Neutrophil (primary cell): Measurements from ENCODE around the gene SIRPB2.

ENCODE experiments used
- H3K27ac ChIP-seq: fragments of 200-600 bp; sonication (generic); 2 replicates; pipeline ENCODE4 v1.5.1; 2016; ENCODE audit warnings: mild to moderate bottlenecking, moderate library complexity
- H3K27me3 ChIP-seq: fragments of 200-600 bp; sonication (generic); 2 replicates; pipeline ENCODE4 v1.6.0; 2016; ENCODE audit warnings: mild to moderate bottlenecking
- H3K36me3 ChIP-seq: fragments of 200-600 bp; sonication (generic); 2 replicates; pipeline ENCODE4 v1.5.1; 2017
- H3K4me1 ChIP-seq, 2 experiments: fragments of 200-600 bp in 1 of 2; sonication (generic) in 1 of 2; 1 replicate in 1 of 2; 2 replicates in 1 of 2; pipeline versions ENCODE4 v1.5.1 to v1.6.1; 2013 to 2016; ENCODE audit warnings: low read depth in 1 of 2, low read length in 1 of 2, mild to moderate bottlenecking in 1 of 2, moderate library complexity in 1 of 2; ENCODE audit not compliant: control insufficient read depth in 1 of 2, insufficient read depth in 1 of 2
- H3K4me3 ChIP-seq, 2 experiments: fragments of 200-600 bp in 1 of 2; sonication (generic) in 1 of 2; 1 replicate in 1 of 2; 2 replicates in 1 of 2; pipeline ENCODE4 v1.5.1; 2013 to 2016; ENCODE audit warnings: low read depth in 1 of 2, low read length in 1 of 2, mild to moderate bottlenecking in 1 of 2, moderate library complexity in 1 of 2
- H3K9me3 ChIP-seq: fragments of 200-600 bp; sonication (generic); 2 replicates; pipeline ENCODE4 v1.5.1; 2016
- CTCF ChIP-seq: fragments of 200-600 bp; sonication (generic); IDR thresholded peaks from 2 replicates; pipeline ENCODE4 v1.5.1; 2016; ENCODE audit warnings: antibody characterized with exemption

Gene SIRPB2

GRCh38 chr20:1508574-1508973, 17.4 kb upstream of the SIRPB2 start:
- Histone ChIP-seq H3K9me3 (no peaks in the 10 kb centered on the region), H3K4me1 (peaks cover 3 to 4% of the 10 kb centered on the region in 2 experiments), H3K27me3 (peaks cover 3% of the 10 kb centered on the region), H3K36me3 (no peaks in the 10 kb centered on the region), H3K27ac (no peak overlapping the region), H3K4me3 (no peak overlapping the region)
- TF ChIP-seq CTCF, result no peak

GRCh38 chr20:1507276-1507675, 16.1 kb upstream of the SIRPB2 start:
- TF ChIP-seq CTCF, result no peak
- Histone ChIP-seq H3K4me3 (no peak overlapping the region), H3K4me1 (peaks cover 7 to 9% of the 10 kb centered on the region in 2 experiments), H3K9me3 (no peaks in the 10 kb centered on the region), H3K27ac (no peak overlapping the region), H3K27me3 (peaks cover 3% of the 10 kb centered on the region), H3K36me3 (no peaks in the 10 kb centered on the region)

- H3K4me1 ChIP-seq, result peaks cover 9 to 10% of the 10 kb centered on the region in 2 experiments
- no peaks in the 10 kb centered on the region for H3K9me3 ChIP-seq
- no peak overlapping the region for H3K4me3 ChIP-seq
- H3K27ac ChIP-seq, result no peak overlapping the region
- no peak for TF ChIP-seq CTCF
- H3K36me3 ChIP-seq, result no peaks in the 10 kb centered on the region
- peaks cover 3% of the 10 kb centered on the region for H3K27me3 ChIP-seq
Measured at GRCh38 chr20:1505871-1506270, 14.7 kb upstream of the SIRPB2 start.

- Histone ChIP-seq H3K4me3 (no peak overlapping the region), H3K9me3 (no peaks in the 10 kb centered on the region), H3K4me1 (peaks cover 11 to 14% of the 10 kb centered on the region in 2 experiments), H3K27me3 (peaks cover 2% of the 10 kb centered on the region), H3K27ac (no peak overlapping the region), H3K36me3 (no peaks in the 10 kb centered on the region)
- no peak for TF ChIP-seq CTCF
Measured at GRCh38 chr20:1505361-1505760, 14.1 kb upstream of the SIRPB2 start.

GRCh38 chr20:1503564-1504227, 12.5 kb upstream of the SIRPB2 start:
- Histone ChIP-seq H3K27me3 (no peaks in the 10 kb centered on the region), H3K4me3 (no peak overlapping the region), H3K9me3 (no peaks in the 10 kb centered on the region), H3K36me3 (no peaks in the 10 kb centered on the region), H3K4me1 (peaks cover 11 to 14% of the 10 kb centered on the region in 2 experiments), H3K27ac (peak overlapping the region; percentile 54)
- peak; percentile 100 for TF ChIP-seq CTCF
